Right lobe of liver (tissue), 4 donors: ENCODE measurements around the gene TMEM255A.

ENCODE experiments used
- POLR2A ChIP-seq: fragments of 450-650 bp; IDR thresholded peaks from one replicate; pipeline ENCODE4 v1.6.1; 2017; ENCODE audit warnings: antibody characterized with exemption, mild to moderate bottlenecking
- TF ChIP-seq, protein P1 (sequence below), 4 donors: fragments of 200-600 bp in 3 of 4; fragments of 450-650 bp in 1 of 4; IDR thresholded peaks; one replicate each; pipeline versions ENCODE4 v1.5.1 to v1.8.0; 2016 to 2022; ENCODE audit warnings: antibody characterized with exemption in 4 of 4, mild to moderate bottlenecking in 2 of 4
- donor health status: DM: no; HTN: no; CAD: no.
- donor health status: DM: no; HTN: no; CAD: no.
- donor health status: DM: no; HTN: yes; CAD: no.

DNA sequence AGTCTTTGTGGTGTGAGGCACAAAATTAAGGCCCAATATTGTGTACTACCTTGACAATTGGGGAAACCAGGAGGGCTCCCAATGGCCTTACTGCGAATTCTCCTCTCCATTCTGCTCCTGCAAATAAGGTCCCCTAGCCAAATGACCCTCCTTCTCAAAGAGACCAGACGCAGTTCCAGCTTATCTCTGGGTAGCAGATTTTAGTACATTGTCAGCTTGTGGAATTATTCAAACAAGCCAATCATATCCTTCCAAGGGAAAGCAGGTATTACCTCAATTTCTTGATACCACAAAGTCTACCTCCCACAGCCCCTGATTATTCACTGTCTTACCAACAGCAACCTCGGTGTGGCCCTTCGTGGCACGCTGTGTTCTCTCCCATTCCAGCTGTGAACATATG is 68.4 kb downstream of the TMEM255A start:
- no peak for TF ChIP-seq POLR2A
- TF ChIP-seq, protein P1, sequence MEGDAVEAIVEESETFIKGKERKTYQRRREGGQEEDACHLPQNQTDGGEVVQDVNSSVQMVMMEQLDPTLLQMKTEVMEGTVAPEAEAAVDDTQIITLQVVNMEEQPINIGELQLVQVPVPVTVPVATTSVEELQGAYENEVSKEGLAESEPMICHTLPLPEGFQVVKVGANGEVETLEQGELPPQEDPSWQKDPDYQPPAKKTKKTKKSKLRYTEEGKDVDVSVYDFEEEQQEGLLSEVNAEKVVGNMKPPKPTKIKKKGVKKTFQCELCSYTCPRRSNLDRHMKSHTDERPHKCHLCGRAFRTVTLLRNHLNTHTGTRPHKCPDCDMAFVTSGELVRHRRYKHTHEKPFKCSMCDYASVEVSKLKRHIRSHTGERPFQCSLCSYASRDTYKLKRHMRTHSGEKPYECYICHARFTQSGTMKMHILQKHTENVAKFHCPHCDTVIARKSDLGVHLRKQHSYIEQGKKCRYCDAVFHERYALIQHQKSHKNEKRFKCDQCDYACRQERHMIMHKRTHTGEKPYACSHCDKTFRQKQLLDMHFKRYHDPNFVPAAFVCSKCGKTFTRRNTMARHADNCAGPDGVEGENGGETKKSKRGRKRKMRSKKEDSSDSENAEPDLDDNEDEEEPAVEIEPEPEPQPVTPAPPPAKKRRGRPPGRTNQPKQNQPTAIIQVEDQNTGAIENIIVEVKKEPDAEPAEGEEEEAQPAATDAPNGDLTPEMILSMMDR (IDR thresholded peaks at IDR 0.05) = no peak
